Activated naive CD4-positive, alpha-beta T cell (primary cell): ENCODE measurements around the gene RBM19.

Source experiments
- DNase-seq, 4 experiments: peaks; one replicate each; lab custom pipeline; 2025; lab: John Stamatoyannopoulos, UW

Gene RBM19

GRCh38 chr12:113958108-113958507 lies 8.0 kb downstream of the RBM19 start:
- no peak for DNase-seq

GRCh38 chr12:113957627-113958026 lies 8.5 kb downstream of the RBM19 start:
- DNase-seq = no peak

DNA sequence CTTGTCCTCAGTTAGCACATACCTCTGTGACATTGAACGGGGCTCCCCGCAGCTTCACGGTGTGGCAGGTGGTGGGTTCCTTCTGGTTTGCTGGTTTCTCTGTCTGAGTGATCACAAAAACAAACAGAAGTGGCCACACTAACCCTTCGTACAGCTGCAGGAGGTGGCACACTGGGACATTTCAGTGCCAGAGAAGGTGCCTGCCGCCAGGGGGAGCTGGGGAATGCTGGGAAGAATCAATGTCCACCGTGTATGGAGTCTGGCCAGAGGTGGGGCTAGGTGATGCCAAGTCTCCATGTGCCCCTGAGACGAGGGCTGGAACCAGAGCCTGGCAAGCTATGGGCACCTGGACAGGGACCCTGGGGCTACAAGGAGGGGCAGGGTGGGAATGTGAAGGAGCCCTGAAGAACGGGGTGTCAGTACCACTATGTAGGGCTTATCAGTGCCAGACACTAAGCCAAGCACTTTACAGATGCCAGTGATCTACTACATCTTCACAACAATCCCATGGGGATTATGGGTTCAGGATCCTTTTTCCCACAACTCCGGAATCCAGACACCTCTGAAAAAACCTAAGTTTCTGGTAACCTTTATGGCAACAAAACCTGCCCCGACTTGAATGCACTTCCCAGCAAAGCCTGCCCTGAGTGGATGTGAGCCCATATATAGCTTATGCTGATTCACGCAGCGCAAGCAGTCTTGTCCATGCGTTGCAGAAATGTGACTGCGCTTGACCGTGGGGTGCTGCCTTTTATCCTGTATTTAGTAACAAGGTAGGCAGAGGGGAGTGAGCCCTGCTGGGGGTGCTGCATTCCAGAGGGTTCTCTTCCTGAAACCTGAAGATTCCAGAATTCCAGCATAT lies 10.8 kb downstream of the RBM19 start:
- DNase-seq = no peak

- DNase-seq = no peak
These were observed 11.6 kb downstream of the RBM19 start for GRCh38 chr12:113954547-113954946.

- no peak for DNase-seq
These were observed 15.3 kb downstream of the RBM19 start for GRCh38 chr12:113950873-113951272.

DNA sequence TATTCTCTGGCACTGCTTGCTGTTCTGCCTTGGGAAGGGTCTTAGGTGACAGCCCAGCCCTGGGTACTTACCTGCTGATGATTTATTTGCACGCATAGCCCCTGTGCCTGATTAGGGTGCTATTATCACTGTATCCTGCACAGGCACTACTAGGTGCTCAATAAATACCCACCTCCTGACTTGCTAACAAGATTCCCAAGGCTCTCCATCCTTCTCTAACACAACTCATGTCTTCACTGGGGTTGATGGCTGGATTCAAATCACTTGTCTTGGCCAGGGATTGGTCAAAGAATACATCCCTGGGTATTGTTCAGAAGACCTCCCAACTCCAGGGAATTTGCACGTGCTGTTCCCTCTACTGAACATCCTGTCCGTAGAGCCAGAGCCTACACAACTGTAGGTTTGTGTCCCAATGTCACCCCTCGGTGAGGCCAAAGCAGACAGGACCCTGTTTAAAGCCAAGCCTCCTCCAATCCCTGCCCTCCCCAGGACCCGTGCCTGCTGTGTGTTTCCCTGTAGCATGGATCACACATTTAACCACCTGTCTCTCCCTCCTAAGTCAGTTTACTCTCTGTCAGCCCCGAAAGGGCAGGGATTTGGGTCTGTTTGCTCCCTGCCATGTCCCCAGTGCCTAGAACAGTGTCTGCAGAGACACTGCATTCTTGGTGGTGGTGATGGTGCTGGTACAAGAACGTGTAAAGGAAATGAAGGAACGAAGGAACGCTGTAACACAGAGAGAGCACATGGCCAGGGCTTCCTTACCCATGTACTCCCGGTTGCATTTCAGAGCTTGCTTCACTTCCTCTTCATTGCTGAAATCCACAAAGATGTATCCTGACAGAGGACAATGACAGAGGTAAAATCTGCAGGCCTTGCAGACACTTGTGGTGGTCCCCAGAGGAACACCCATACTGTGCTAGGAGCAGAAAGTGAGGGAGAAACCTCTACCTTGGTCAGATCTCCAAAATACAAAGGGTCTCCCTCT lies 16.5 kb downstream of the RBM19 start:
- no peak for DNase-seq

DNA sequence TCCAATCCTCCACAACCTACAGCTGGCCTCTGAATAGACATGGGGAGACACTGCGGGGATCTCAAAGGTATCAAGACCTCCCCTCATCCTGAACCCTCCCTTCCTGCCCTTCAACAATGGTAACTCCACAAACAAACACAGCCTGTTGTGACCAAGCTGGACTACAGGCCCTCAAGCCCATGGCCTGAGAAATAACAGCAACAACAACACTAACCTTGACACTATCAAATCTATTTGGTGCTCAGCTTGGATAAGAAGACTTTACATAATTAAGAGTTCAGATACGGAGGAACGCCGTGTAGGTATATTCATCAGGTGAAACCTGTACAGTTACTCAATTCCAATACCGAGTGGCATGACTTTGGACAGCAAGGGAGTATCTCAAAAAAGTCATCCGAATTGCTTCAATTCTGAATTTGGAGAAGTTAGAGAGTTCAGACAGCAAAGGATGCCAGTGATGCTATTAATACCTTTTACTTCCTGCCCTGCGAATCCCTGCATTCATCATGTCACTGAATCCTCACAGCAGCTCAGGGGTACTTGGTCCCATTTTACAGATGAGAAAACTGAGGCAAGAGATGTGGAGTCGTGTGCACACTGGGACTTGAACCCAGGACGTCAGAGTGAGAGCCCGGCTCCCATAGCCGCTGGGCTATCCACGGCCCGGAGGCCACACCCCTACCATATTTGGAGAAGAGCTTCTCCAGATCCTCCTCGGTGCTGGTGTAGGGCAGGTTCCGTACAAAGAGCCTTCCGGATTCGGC lies 17.8 kb downstream of the RBM19 start:
- DNase-seq = no peak

GRCh38 chr12:113946175-113946574 lies 19.9 kb downstream of the RBM19 start:
- no peak for DNase-seq

DNA sequence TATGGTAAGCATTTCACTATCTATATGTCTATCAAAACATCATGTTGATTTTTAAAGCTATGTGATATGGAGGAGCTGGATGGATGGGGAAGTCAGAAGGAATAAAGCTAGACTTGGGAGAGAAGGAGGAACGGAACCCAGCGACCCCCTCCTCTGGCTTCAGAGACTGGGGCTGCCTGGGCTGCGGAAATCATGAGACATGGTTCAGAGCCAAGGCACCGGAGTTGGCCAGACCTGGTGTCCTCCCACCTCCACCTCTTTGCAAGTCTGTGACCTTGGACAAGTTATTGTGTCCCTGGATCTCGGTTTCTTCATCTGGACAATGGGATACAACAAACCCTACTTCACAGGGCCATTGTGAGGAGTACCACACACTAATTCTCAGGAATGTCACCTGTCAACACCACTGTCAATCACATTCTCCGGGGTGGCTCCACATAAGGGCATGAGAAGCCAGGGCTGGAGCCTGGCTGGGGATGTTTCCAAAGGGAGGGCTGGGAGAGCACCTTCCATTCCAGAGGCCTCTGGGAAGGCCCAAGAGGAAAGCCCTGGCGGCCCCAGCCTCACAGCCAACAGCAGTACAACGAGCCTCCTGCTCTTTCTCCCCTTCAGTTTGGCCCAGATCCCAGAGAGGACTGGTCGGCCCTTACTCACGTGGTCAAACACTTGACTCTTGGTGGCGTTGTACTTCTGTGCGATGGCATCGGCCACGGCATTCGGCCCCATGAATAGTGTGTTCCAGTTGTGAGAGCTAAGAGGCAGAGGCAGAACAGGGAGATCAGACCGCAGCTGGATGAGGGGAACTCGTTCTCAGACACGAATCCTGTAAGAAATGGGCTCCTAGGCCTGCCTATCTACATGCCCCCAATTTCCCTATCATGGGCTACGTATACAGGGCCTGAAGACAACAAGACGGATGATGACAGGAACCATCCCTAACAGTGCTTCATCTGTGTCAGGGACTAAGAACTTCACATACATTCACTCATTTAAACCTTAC lies 20.7 kb downstream of the RBM19 start:
- no peak for DNase-seq

- DNase-seq = no peak
These were observed 23.9 kb downstream of the RBM19 start for GRCh38 chr12:113942209-113942608.

GRCh38 chr12:113941208-113941486 lies 25.0 kb downstream of the RBM19 start:
- DNase-seq = no peak

GRCh38 chr12:113940357-113941207 lies 25.5 kb downstream of the RBM19 start:
- no peak for DNase-seq

DNA sequence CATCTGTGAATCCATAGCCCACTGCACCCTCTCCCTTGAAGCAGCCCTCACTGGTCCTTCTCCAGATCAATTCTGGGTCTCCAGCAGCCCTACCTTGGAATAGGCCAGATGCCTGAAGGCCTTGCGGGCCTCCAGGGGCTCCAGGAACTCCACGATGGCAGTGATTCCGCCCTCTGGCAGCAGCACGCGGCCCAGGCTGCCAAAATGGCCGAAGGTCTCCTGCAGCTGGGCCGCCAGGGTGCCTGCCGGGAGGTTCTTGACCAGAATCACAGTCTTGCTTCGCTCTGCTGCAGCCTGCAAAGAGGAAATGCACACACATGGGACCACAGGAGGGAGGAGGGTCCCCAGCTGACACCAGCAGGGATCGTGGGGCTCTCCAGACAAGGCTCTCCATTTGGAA lies 26.3 kb downstream of the RBM19 start:
- no peak for DNase-seq

GRCh38 chr12:113938471-113938870 lies 27.7 kb downstream of the RBM19 start:
- DNase-seq = no peak

DNA sequence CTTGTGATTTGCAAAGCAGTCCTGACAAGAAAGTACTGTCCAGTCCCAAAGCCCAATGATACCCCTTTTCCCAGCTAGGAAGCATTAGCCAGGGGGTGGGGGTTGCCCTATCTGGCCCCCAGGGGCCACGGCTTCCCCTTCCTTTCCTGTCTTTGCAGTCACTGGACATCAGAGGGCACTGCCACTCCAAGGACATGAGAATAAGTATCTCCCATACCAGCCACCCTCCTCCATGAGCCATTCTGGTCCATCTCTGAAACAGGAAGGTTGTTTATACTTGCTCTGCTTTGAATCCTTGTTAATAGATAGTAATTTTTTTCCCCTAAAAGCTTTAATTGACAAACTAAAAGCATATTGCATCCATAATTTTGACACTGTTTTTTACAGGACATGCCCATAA lies 29.7 kb downstream of the RBM19 start:
- no peak for DNase-seq

GRCh38 chr12:113935459-113935858 lies 30.7 kb downstream of the RBM19 start:
- DNase-seq = no peak

GRCh38 chr12:113934946-113935345 lies 31.2 kb downstream of the RBM19 start:
- DNase-seq = no peak

DNA sequence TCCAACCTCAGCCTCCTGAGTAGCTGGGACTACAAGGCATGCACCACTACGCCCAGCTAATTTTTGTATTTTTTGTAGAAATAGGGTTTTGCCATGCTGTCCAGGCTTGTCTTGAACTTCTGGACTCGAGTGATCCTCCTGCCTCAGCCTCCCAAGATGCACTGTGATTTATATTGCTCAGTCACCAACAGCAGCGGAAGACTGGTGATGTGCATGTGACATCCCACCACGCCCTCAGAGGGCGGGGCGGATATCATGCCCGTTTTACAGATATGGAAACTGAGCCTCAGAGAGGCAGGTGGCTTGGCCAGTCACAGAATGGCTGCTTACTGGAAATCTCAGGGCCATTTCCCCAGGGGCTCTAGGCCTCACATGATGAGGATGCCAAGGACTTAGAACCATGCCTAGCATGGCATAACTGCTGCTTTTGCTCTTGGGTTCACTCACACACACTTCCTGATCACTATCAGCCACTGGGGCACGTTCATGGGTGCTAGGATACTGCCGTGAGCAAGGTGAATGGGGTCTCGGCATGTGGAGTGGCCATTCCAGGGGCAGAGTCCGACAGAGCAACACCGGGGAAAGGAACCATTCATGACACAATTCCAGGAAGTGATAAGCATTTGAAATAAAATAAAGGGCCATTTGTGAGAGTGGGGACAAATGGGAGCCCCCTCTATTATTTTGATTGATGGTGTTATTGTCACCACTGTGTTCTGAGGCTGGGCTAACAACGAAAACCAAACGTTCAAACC lies 31.9 kb downstream of the RBM19 start:
- DNase-seq = no peak

- no peak for DNase-seq
These were observed 32.8 kb downstream of the RBM19 start for GRCh38 chr12:113933201-113933786.
